ENCODE measurements around the gene PTPN4. TPM values are rescaled to one million over a fixed set of nuclear protein-coding genes. Genes with fewer than 3 reads are reported as not detected.
A peak's percentile ranks its signal among the peaks of the same experiment; 100 is the strongest.

PTPN4 gene
- total and polyA plus RNA-seq, 2 experiments from 2014 or later: 41.6 to 90.4 TPM

GRCh38 chr2:119836455-119837142 lies 76.9 kb downstream of the PTPN4 start:
- no peak overlapping the region for H3K27ac Mint-ChIP-seq
- DNase-seq (ENCODE audit: low spot score): no peak
- ATAC-seq: peak; percentile 59
- peaks cover 13% of the 10 kb centered on the region for H3K27me3 Mint-ChIP-seq (ENCODE audit: insufficient read depth, low read depth, poor library complexity)
- H2AFZ ChIP-seq: no peak overlapping the region
- no peak overlapping the region for H3K27ac ChIP-seq (ENCODE audit: low read depth)
- peaks cover 12% of the 10 kb centered on the region; the same call in 1 of the 2 replicates for H4K20me1 ChIP-seq (replicated peaks; ENCODE audit: insufficient read depth)
- H3K4me2 ChIP-seq: no peak overlapping the region
- H3K4me1 ChIP-seq (ENCODE audit: insufficient read depth): peaks cover 14% of the 10 kb centered on the region; the same call in 1 of the 2 replicates
- H3K4me1 Mint-ChIP-seq: peaks cover 31% of the 10 kb centered on the region
- no peaks in the 10 kb centered on the region for H3K36me3 ChIP-seq (ENCODE audit: insufficient read depth)
- no peak overlapping the region for H3K4me3 ChIP-seq
- H3K9me3 Mint-ChIP-seq: peaks cover under 1% of the 10 kb centered on the region; the same call in 2 of the 3 replicates
- H3F3A ChIP-seq (replicated peaks; ENCODE audit: low read depth): no peaks in the 10 kb centered on the region
- no peak overlapping the region for H3K4me3 Mint-ChIP-seq
- H3K27me3 ChIP-seq (ENCODE audit: insufficient read depth): no peaks in the 10 kb centered on the region
- H3K9me2 ChIP-seq (ENCODE audit: insufficient read depth): no peaks in the 10 kb centered on the region
- peaks cover 75% of the 10 kb centered on the region for H3K79me2 ChIP-seq (replicated peaks; ENCODE audit: insufficient read depth)
- TF ChIP-seq CTCF (conservative IDR thresholded peaks at IDR 0.05; ENCODE audit: low read depth in 2 of 2) (no peak), CREB1 (CRISPR knock-in tag; IDR thresholded peaks at IDR 0.05; ENCODE audit: low read depth) (no peak), EZH2 (IDR thresholded peaks at IDR 0.05; ENCODE audit: low read depth, unreplicated experiment) (no peak), NANOG (IDR thresholded peaks at IDR 0.05; ENCODE audit: borderline replicate concordance) (no peak), ZNF462 (CRISPR knock-in tag; IDR thresholded peaks at IDR 0.05) (no peak), REST (IDR thresholded peaks at IDR 0.05; ENCODE audit: unreplicated experiment) (no peak), JUNB (IDR thresholded peaks at IDR 0.05; ENCODE audit: unreplicated experiment) (no peak), POLR2AphosphoS5 (IDR thresholded peaks at IDR 0.05; ENCODE audit: low read depth) (no peak), ZNF331 (CRISPR knock-in tag; IDR thresholded peaks at IDR 0.05; ENCODE audit: low read depth) (no peak), STAT1 (IDR thresholded peaks at IDR 0.05; ENCODE audit: unreplicated experiment) (no peak), EZH2phosphoT487 (IDR thresholded peaks at IDR 0.05; ENCODE audit: unreplicated experiment) (no peak), ZNF114 (CRISPR knock-in tag; IDR thresholded peaks at IDR 0.05) (no peak), ETS1 (IDR thresholded peaks at IDR 0.05) (no peak)
- H3K36me3 Mint-ChIP-seq (ENCODE audit: low read depth): peaks cover 22% of the 10 kb centered on the region

Measured in GM23338 (cell line).